IMR-90 (cell line): ENCODE measurements around the gene GLT8D2. TPM values are rescaled to one million over a fixed set of nuclear protein-coding genes. Genes with fewer than 3 reads are reported as not detected.

Experiments used
- ATAC-seq: fragments of 200-7000 bp; cut with Tn5 transposase; 2 replicates; pipeline ENCODE4 v1.9.1; 2020; ENCODE audit warnings: low read depth, mild to moderate bottlenecking, moderate library complexity
- BruUV-seq: library from RNA; stranded (reverse); fragments of 400-500 nt; replicated peaks from 2 replicates; lab custom pipeline; 2021; lab: Mats Ljungman, UMichigan
- CTCF ChIA-PET: fragments of 300-600 bp; formaldehyde crosslinking; extraction: SDS; loops from one replicate; lab custom pipeline; 2021; ENCODE audit warnings: antibody characterized with exemption; lab: Yijun Ruan, JAX
- POLR2A ChIA-PET: fragments of 300-600 bp; sonication (Branson Sonifier 250); formaldehyde crosslinking; loops from one replicate; lab custom pipeline; 2022; ENCODE audit warnings: antibody characterized with exemption; ENCODE audit not compliant: unreplicated experiment; lab: Charles Lee
- DNase-seq: peaks from one replicate; pipeline ENCODE4 v3.0.0; 2013
- H2AFZ ChIP-seq: replicated peaks from 2 replicates; pipeline ENCODE3; 2013; ENCODE audit warnings: low read length, mild to moderate bottlenecking; ENCODE audit not compliant: poor library complexity
- H2AK5ac ChIP-seq: 2 replicates; pipeline ENCODE4 v1.6.1; 2013; ENCODE audit warnings: low read depth, low read length, inconsistent platforms
- H2AK9ac ChIP-seq: replicated peaks from 2 replicates; pipeline ENCODE3; 2013; ENCODE audit warnings: mild to moderate bottlenecking, low read depth, low read length, moderate library complexity; ENCODE audit not compliant: poor library complexity
- H2BK120ac ChIP-seq: 2 replicates; pipeline ENCODE4 v1.6.1; 2013; ENCODE audit warnings: low read depth, low read length, inconsistent platforms
- H2BK15ac ChIP-seq: 3 replicates; pipeline ENCODE4 v1.6.1; 2013; ENCODE audit warnings: low read depth, low read length, inconsistent platforms
- H2BK20ac ChIP-seq: 2 replicates; pipeline ENCODE4 v1.6.1; 2013; ENCODE audit warnings: low read depth, mild to moderate bottlenecking, inconsistent platforms, low read length, moderate library complexity
- H2BK5ac ChIP-seq: 2 replicates; pipeline ENCODE4 v1.6.1; 2013; ENCODE audit warnings: mild to moderate bottlenecking, low read depth, low read length, inconsistent platforms; ENCODE audit not compliant: poor library complexity, severe bottlenecking
- H3K14ac ChIP-seq: replicated peaks from 2 replicates; pipeline ENCODE4 v1.6.1; 2013; ENCODE audit warnings: low read depth, low read length, inconsistent platforms
- H3K18ac ChIP-seq: 2 replicates; pipeline ENCODE4 v1.6.1; 2013; ENCODE audit warnings: low read depth, low read length, control low read depth
- H3K23ac ChIP-seq: 2 replicates; pipeline ENCODE4 v1.6.1; 2013; ENCODE audit warnings: low read depth, low read length, inconsistent platforms
- H3K27ac ChIP-seq: 2 replicates; pipeline ENCODE4 v1.5.1; 2013; ENCODE audit warnings: mild to moderate bottlenecking, control low read depth, low read length; ENCODE audit not compliant: insufficient read depth
- H3K27me3 ChIP-seq: 2 replicates; pipeline ENCODE4 v1.6.1; 2013; ENCODE audit warnings: low read length; ENCODE audit not compliant: control insufficient read depth, insufficient read depth
- H3K36me3 ChIP-seq: 2 replicates; pipeline ENCODE4 v1.6.1; 2013; ENCODE audit warnings: low read length, mixed read lengths; ENCODE audit not compliant: control insufficient read depth, insufficient read depth
- H3K4ac ChIP-seq: 2 replicates; pipeline ENCODE4 v1.6.1; 2013; ENCODE audit warnings: low read depth, low read length, inconsistent platforms
- H3K4me1 ChIP-seq: 2 replicates; pipeline ENCODE4 v1.6.1; 2013; ENCODE audit warnings: low read length, mixed read lengths; ENCODE audit not compliant: control insufficient read depth, insufficient read depth
- H3K4me2 ChIP-seq: 2 replicates; pipeline ENCODE4 v1.6.1; 2013; ENCODE audit warnings: low read depth, mild to moderate bottlenecking, control low read depth, low read length, moderate library complexity
- H3K4me3 ChIP-seq: 2 replicates; pipeline ENCODE4 v1.5.1; 2013; ENCODE audit warnings: low read depth, mild to moderate bottlenecking, control low read depth, low read length, moderate library complexity; ENCODE audit not compliant: insufficient read depth
- H3K56ac ChIP-seq: 2 replicates; pipeline ENCODE4 v1.6.1; 2013; ENCODE audit warnings: low read length, inconsistent platforms; ENCODE audit not compliant: insufficient read depth; ENCODE audit errors: extremely low read depth
- H3K79me1 ChIP-seq, 2 experiments: 2 replicates each; pipeline ENCODE4 v1.6.1; 2013; ENCODE audit warnings: low read length in 2 of 2, inconsistent platforms in 1 of 2, low read depth in 1 of 2
- H3K9ac ChIP-seq: 2 replicates; pipeline ENCODE4 v1.6.1; 2013; ENCODE audit warnings: low read depth, low read length, control low read depth
- H3K9me1 ChIP-seq: 2 replicates; pipeline ENCODE4 v1.6.1; 2013; ENCODE audit warnings: low read length, inconsistent platforms; ENCODE audit not compliant: insufficient read depth
- H3K9me3 ChIP-seq: 2 replicates; pipeline ENCODE4 v1.6.1; 2013; ENCODE audit warnings: low read length; ENCODE audit not compliant: control insufficient read depth, insufficient read depth
- H4K20me1 ChIP-seq: 2 replicates; pipeline ENCODE4 v1.6.1; 2013; ENCODE audit warnings: low read length, inconsistent platforms; ENCODE audit not compliant: insufficient read depth
- H4K5ac ChIP-seq: 2 replicates; pipeline ENCODE4 v1.6.1; 2013; ENCODE audit warnings: mild to moderate bottlenecking, low read depth, low read length, control low read depth
- H4K8ac ChIP-seq, 2 experiments: 2 replicates each; pipeline ENCODE4 v1.6.1; 2013; ENCODE audit warnings: low read depth in 2 of 2, low read length in 2 of 2, control low read depth in 1 of 2, inconsistent platforms in 1 of 2
- H4K91ac ChIP-seq: 2 replicates; pipeline ENCODE4 v1.6.1; 2013; ENCODE audit warnings: low read depth, low read length, inconsistent platforms; ENCODE audit not compliant: insufficient read depth
- BHLHE40 ChIP-seq: fragments of 150-350 bp; IDR thresholded peaks from 2 replicates; pipeline ENCODE4 v1.6.1; 2016; ENCODE audit warnings: mild to moderate bottlenecking, low read depth, low read length
- CEBPB ChIP-seq: IDR thresholded peaks from 2 replicates; pipeline ENCODE4 v1.6.1; 2012; ENCODE audit warnings: low read depth, low read length, improper control_type of control experiment
- CHD1 ChIP-seq: IDR thresholded peaks from 2 replicates; pipeline ENCODE4 v1.6.1; 2012; ENCODE audit warnings: low read depth, low read length, improper control_type of control experiment
- CTCF ChIP-seq: conservative IDR thresholded peaks from 2 replicates; pipeline ENCODE4 v1.5.1; 2012; ENCODE audit warnings: mild to moderate bottlenecking, low read depth, low read length, improper control_type of control experiment
- FOS ChIP-seq: fragments of 150-350 bp; IDR thresholded peaks from 2 replicates; pipeline ENCODE4 v1.6.1; 2016; ENCODE audit warnings: low read depth, low read length
- MAFK ChIP-seq: IDR thresholded peaks from 2 replicates; pipeline ENCODE4 v1.6.1; 2012; ENCODE audit warnings: low read depth, low read length, improper control_type of control experiment
- MAZ ChIP-seq: IDR thresholded peaks from 2 replicates; pipeline ENCODE4 v1.6.1; 2012; ENCODE audit warnings: low read depth, mild to moderate bottlenecking, low read length, improper control_type of control experiment, moderate library complexity, borderline replicate concordance
- MXI1 ChIP-seq: IDR thresholded peaks from 2 replicates; pipeline ENCODE4 v1.6.1; 2012; ENCODE audit warnings: low read depth, mild to moderate bottlenecking, low read length, moderate library complexity, borderline replicate concordance
- NFE2L2 ChIP-seq: fragments of 150-350 bp; IDR thresholded peaks from 2 replicates; pipeline ENCODE4 v1.6.1; 2016; ENCODE audit warnings: low read depth, mild to moderate bottlenecking, low read length
- POLR2A ChIP-seq: IDR thresholded peaks from 2 replicates; pipeline ENCODE4 v1.6.1; 2012; ENCODE audit warnings: mild to moderate bottlenecking, low read depth, low read length
- RAD21 ChIP-seq: IDR thresholded peaks from 2 replicates; pipeline ENCODE4 v1.6.1; 2012; ENCODE audit warnings: low read length, improper control_type of control experiment
- RCOR1 ChIP-seq: IDR thresholded peaks from 2 replicates; pipeline ENCODE4 v1.6.1; 2012; ENCODE audit warnings: mild to moderate bottlenecking, low read length, improper control_type of control experiment; ENCODE audit not compliant: insufficient replicate concordance
- RFX5 ChIP-seq: IDR thresholded peaks from 2 replicates; pipeline ENCODE4 v1.8.0; 2012; ENCODE audit warnings: low read depth, mild to moderate bottlenecking, low read length, moderate library complexity
- SMC3 ChIP-seq: fragments of 150-350 bp; IDR thresholded peaks from 2 replicates; pipeline ENCODE4 v1.6.1; 2016; ENCODE audit warnings: low read depth, mild to moderate bottlenecking, antibody characterized with exemption, low read length, moderate library complexity
- WGBS, 2 experiments: methylation state at CpG; one replicate each; pipeline versions ENCODE4 v1.1.5 to v1.1.7; 2013; ENCODE audit warnings: missing lambda C conversion rate in 2 of 2; ENCODE audit not compliant: insufficient read length in 1 of 2; ENCODE audit errors: extremely low coverage in 2 of 2; 5-methylcytosine and 5-hydroxymethylcytosine counted together
- dilution Hi-C: fragments of 300-500 bp; cut with HindIII; formaldehyde crosslinking; loops from one replicate; pipeline ENCODE4 v1.14.3; 2018; ENCODE audit warnings: low sequenced_read_pairs; ENCODE audit not compliant: unreplicated experiment
- in situ Hi-C: fragments of 300-500 bp; cut with MboI; formaldehyde crosslinking; loops from 3 replicates; pipeline ENCODE4 v1.14.3; 2019; ENCODE audit warnings: low sequenced_read_pairs, inconsistent platforms, mixed read lengths
- intact Hi-C: fragments of 100-400 bp; cut with micrococcal nuclease; formaldehyde crosslinking; loops from 2 replicates; pipeline ENCODE4 v1.10.0; 2022
- polyA plus RNA-seq, 3 experiments: library from polyadenylated mRNA; depleted of rRNA; stranded (reverse); fragments of >200 nt; gene quantifications; 2 replicates each; pipeline ENCODE4 v1.2.3, GENCODE V29; 2012; ENCODE audit warnings: low replicate concordance in 1 of 3
- total RNA-seq: library from RNA; depleted of rRNA; stranded (reverse); fragments of >200 nt; gene quantifications from 2 replicates; pipeline ENCODE4 v1.2.3, GENCODE V29; 2012
- TF ChIP-seq, protein P1 (sequence below): fragments of 150-350 bp; IDR thresholded peaks from 2 replicates; pipeline ENCODE4 v1.6.1; 2016; ENCODE audit warnings: low read depth, mild to moderate bottlenecking, low read length, moderate library complexity, borderline replicate concordance
- TF ChIP-seq, protein P2 (sequence below): fragments of 150-350 bp; IDR thresholded peaks from 2 replicates; pipeline ENCODE4 v1.6.1; 2017; ENCODE audit warnings: mild to moderate bottlenecking, antibody characterized with exemption, low read length, low read depth

GLT8D2 gene
- total and polyA plus RNA-seq, 2 of the 4 experiments (the other 2 are of a cell fraction), result 33.5 to 47.9 TPM

DNA sequence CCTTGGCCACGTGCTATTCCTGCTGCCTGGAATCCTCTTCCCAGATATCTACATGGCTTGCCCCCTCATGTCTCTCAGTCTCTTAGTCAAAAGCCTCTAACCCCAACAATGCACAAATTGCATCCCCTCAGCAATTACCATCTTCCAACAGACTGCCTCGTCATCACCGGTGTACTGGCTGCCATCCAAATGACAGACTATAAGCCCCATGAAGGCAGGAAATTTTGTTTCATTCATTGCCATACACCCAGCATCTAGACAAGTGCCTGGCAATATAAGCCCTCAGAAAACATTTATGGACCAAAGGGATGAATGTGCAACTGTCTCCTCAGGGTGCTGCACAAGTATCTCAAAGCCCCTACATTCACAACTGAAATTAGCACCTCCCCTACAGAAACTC lies 5.8 kb downstream of the GLT8D2 start:
- H4K8ac ChIP-seq, result no peak overlapping the region
- H3K14ac ChIP-seq, result no peak overlapping the region
- peaks cover 3% of the 10 kb centered on the region for H3K36me3 ChIP-seq
- peaks cover 5% of the 10 kb centered on the region; the same call in 1 of the 2 replicates for H3K9me1 ChIP-seq
- in situ Hi-C loops, result no loop called here
- H3K56ac ChIP-seq, result no peak overlapping the region
- H2BK15ac ChIP-seq, result no peak overlapping the region
- no peak overlapping the region for H2BK120ac ChIP-seq
- TF ChIP-seq SMC3 (no peak), BHLHE40 (no peak), RCOR1 (no peak), MAFK (no peak), NFE2L2 (no peak), RAD21 (no peak), RFX5 (no peak), MAZ (no peak), CHD1 (no peak), CEBPB (no peak), MXI1 (no peak), CTCF (no peak), POLR2A (no peak), FOS (no peak)
- TF ChIP-seq, protein P1, sequence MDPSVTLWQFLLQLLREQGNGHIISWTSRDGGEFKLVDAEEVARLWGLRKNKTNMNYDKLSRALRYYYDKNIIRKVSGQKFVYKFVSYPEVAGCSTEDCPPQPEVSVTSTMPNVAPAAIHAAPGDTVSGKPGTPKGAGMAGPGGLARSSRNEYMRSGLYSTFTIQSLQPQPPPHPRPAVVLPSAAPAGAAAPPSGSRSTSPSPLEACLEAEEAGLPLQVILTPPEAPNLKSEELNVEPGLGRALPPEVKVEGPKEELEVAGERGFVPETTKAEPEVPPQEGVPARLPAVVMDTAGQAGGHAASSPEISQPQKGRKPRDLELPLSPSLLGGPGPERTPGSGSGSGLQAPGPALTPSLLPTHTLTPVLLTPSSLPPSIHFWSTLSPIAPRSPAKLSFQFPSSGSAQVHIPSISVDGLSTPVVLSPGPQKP, result no peak
- TF ChIP-seq, protein P2, sequence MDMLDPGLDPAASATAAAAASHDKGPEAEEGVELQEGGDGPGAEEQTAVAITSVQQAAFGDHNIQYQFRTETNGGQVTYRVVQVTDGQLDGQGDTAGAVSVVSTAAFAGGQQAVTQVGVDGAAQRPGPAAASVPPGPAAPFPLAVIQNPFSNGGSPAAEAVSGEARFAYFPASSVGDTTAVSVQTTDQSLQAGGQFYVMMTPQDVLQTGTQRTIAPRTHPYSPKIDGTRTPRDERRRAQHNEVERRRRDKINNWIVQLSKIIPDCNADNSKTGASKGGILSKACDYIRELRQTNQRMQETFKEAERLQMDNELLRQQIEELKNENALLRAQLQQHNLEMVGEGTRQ, result no peak
- H3K4me2 ChIP-seq, result no peak overlapping the region
- H3K4ac ChIP-seq, result no peak overlapping the region
- no peak overlapping the region for H2BK5ac ChIP-seq
- H3K4me1 ChIP-seq, result peaks cover 11% of the 10 kb centered on the region
- ChIA-PET CTCF (no interaction called here), POLR2A (no interaction called here)
- H3K27ac ChIP-seq, result no peak overlapping the region
- H3K79me1 ChIP-seq, result peaks cover 24 to 25% of the 10 kb centered on the region in 2 experiments
- no peak overlapping the region for H3K9ac ChIP-seq
- no peak overlapping the region for H4K5ac ChIP-seq
- no peaks in the 10 kb centered on the region for H3K27me3 ChIP-seq
- H2AK5ac ChIP-seq, result no peak overlapping the region
- no peak for DNase-seq
- no peak overlapping the region for H3K23ac ChIP-seq
- no peak overlapping the region for H2AFZ ChIP-seq
- intact Hi-C loops, result no loop called here
- no peak overlapping the region for H2BK20ac ChIP-seq
- dilution Hi-C loops, result no loop called here
- no peak overlapping the region for H4K91ac ChIP-seq
- H3K4me3 ChIP-seq, result no peak overlapping the region
- no peak overlapping the region for H3K18ac ChIP-seq
- no peak overlapping the region for H2AK9ac ChIP-seq
- H3K9me3 ChIP-seq, result no peaks in the 10 kb centered on the region
- H4K20me1 ChIP-seq, result no peaks in the 10 kb centered on the region
- no peak for ATAC-seq
- BruUV-seq, result no TSS peak
- WGBS, 2 experiments, result 100% methylated on average over 3 of the region's 3 CpGs; no CpG with 5 or more reads in 1 of the 2 experiments
